A549 (cell line): Measurements from ENCODE around the gene BCL2L1. TPM values are rescaled to one million over a fixed set of nuclear protein-coding genes. Genes with fewer than 3 reads are reported as not detected.
A peak's percentile ranks its signal among the peaks of the same experiment; 100 is the strongest.

Source experiments
- CBX2 ChIP-seq: fragments of 200-600 bp; sonication (generic); IDR thresholded peaks from 2 replicates; pipeline ENCODE4 v1.6.1; 2016; ENCODE audit warnings: low read depth, mild to moderate bottlenecking, borderline replicate concordance
- CBX8 ChIP-seq: fragments of 200-600 bp; sonication (generic); IDR thresholded peaks from 2 replicates; pipeline ENCODE4 v1.6.1; 2016
- CEBPB ChIP-seq, 2 experiments: fragments of >200 bp in 1 of 2; sonication (Bioruptor Twin) in 1 of 2; formaldehyde crosslinking in 1 of 2; IDR thresholded peaks; 2 replicates each; pipeline ENCODE4 v1.6.1; 2012 to 2016
- CHD2 ChIP-seq: fragments of 150-350 bp; IDR thresholded peaks from 2 replicates; pipeline ENCODE4 v1.6.1; 2014; ENCODE audit warnings: low read length; ENCODE audit not compliant: partially characterized antibody
- CHD4 ChIP-seq: fragments of 200-600 bp; sonication (generic); IDR thresholded peaks from 2 replicates; pipeline ENCODE4 v1.6.1; 2016; ENCODE audit warnings: antibody characterized with exemption, mild to moderate bottlenecking, borderline replicate concordance
- CTCF ChIP-seq: fragments of >200 bp; sonication (Bioruptor Twin); formaldehyde crosslinking; IDR thresholded peaks from 3 replicates; pipeline ENCODE4 v1.5.1; 2016
- E2F6 ChIP-seq: IDR thresholded peaks from 2 replicates; pipeline ENCODE4 v1.6.1; 2012; ENCODE audit warnings: low read depth, borderline replicate concordance
- EHF ChIP-seq: fragments of 250-450 bp; sonication (Bioruptor Pico); IDR thresholded peaks from 2 replicates; pipeline ENCODE4 v1.5.0; 2020; ENCODE audit warnings: mild to moderate bottlenecking
- ELK1 ChIP-seq: fragments of 150-350 bp; IDR thresholded peaks from 2 replicates; pipeline ENCODE4 v1.6.1; 2014; ENCODE audit warnings: low read depth, mild to moderate bottlenecking, low read length
- EP300 ChIP-seq, 2 experiments: fragments of >200 bp; sonication (Bioruptor Twin); formaldehyde crosslinking; IDR thresholded peaks; 2 replicates in 1 of 2; 3 replicates in 1 of 2; pipeline ENCODE4 v1.6.1; 2016 to 2017
- FOSL2 ChIP-seq, 2 experiments: fragments of 450-650 bp in 1 of 2; fragments of >200 bp in 1 of 2; sonication (Bioruptor Twin) in 1 of 2; formaldehyde crosslinking; IDR thresholded peaks; 2 replicates each; pipeline versions ENCODE4 v1.5.0 to v1.6.1; 2016 to 2020; ENCODE audit warnings: mild to moderate bottlenecking in 1 of 2, moderate library complexity in 1 of 2
- FOXS1 ChIP-seq: fragments of 250-450 bp; sonication (Bioruptor Pico); IDR thresholded peaks from 2 replicates; pipeline ENCODE4 v1.5.0; 2020; ENCODE audit warnings: mild to moderate bottlenecking, moderate library complexity
- GATA3 ChIP-seq: IDR thresholded peaks from 2 replicates; pipeline ENCODE4 v1.6.1; 2012; ENCODE audit warnings: borderline replicate concordance
- HOXA7 ChIP-seq: fragments of 250-450 bp; sonication (Bioruptor Pico); IDR thresholded peaks from 2 replicates; pipeline ENCODE4 v1.5.0; 2020; ENCODE audit warnings: mild to moderate bottlenecking, moderate library complexity
- HOXB13 ChIP-seq: fragments of 250-450 bp; sonication (Bioruptor Pico); IDR thresholded peaks from 2 replicates; pipeline ENCODE4 v1.5.0; 2020; ENCODE audit warnings: low read depth, mild to moderate bottlenecking, moderate library complexity
- HOXB5 ChIP-seq: fragments of 250-450 bp; sonication (Bioruptor Pico); IDR thresholded peaks from 2 replicates; pipeline ENCODE4 v1.5.0; 2020; ENCODE audit warnings: mild to moderate bottlenecking, moderate library complexity
- JUN ChIP-seq, 2 experiments: fragments of >200 bp; sonication (Bioruptor Twin); formaldehyde crosslinking; IDR thresholded peaks; 2 replicates in 1 of 2; 3 replicates in 1 of 2; pipeline ENCODE4 v1.6.1; 2016 to 2017
- JUNB ChIP-seq: fragments of >200 bp; sonication (Bioruptor Twin); formaldehyde crosslinking; IDR thresholded peaks from 2 replicates; pipeline ENCODE4 v1.6.1; 2016
- KDM1A ChIP-seq: fragments of 200-600 bp; sonication (generic); IDR thresholded peaks from 2 replicates; pipeline ENCODE4 v1.6.1; 2016; ENCODE audit warnings: low read depth, mild to moderate bottlenecking
- KDM5A ChIP-seq: fragments of 200-600 bp; sonication (generic); IDR thresholded peaks from 2 replicates; pipeline ENCODE4 v1.6.1; 2016; ENCODE audit warnings: antibody characterized with exemption, mild to moderate bottlenecking
- MAX ChIP-seq: IDR thresholded peaks from 2 replicates; pipeline ENCODE4 v1.6.1; 2012
- MAZ ChIP-seq: fragments of 150-350 bp; IDR thresholded peaks from 2 replicates; pipeline ENCODE4 v1.6.1; 2014; ENCODE audit warnings: antibody characterized with exemption, low read depth, low read length, borderline replicate concordance
- NPAS2 ChIP-seq: fragments of 250-450 bp; sonication (Bioruptor Pico); IDR thresholded peaks from 2 replicates; pipeline ENCODE4 v1.8.0; 2022; ENCODE audit warnings: mild to moderate bottlenecking, moderate library complexity, borderline replicate concordance
- POLR2A ChIP-seq: IDR thresholded peaks from 2 replicates; pipeline ENCODE4 v1.6.1; 2012; ENCODE audit warnings: mild to moderate bottlenecking, low read length
- POLR2AphosphoS2 ChIP-seq: conservative IDR thresholded peaks from 2 replicates; pipeline ENCODE4 v1.6.1; 2012; ENCODE audit warnings: low read length, improper control_type of control experiment, inconsistent platforms
- RARB ChIP-seq: fragments of 250-450 bp; sonication (Bioruptor Pico); IDR thresholded peaks from 2 replicates; pipeline ENCODE4 v1.8.0; 2021; ENCODE audit warnings: mild to moderate bottlenecking, moderate library complexity
- RCOR1 ChIP-seq: fragments of 150-350 bp; IDR thresholded peaks from 2 replicates; pipeline ENCODE4 v1.6.1; 2014; ENCODE audit warnings: antibody characterized with exemption, low read length, low read depth
- RFX5 ChIP-seq: fragments of 450-650 bp; IDR thresholded peaks from 2 replicates; pipeline ENCODE4 v1.7.1; 2014; ENCODE audit warnings: antibody characterized with exemption, mild to moderate bottlenecking, moderate library complexity
- RNF2 ChIP-seq: fragments of 200-600 bp; sonication (generic); IDR thresholded peaks from 2 replicates; pipeline ENCODE4 v1.6.1; 2016; ENCODE audit warnings: low read depth, mild to moderate bottlenecking, antibody characterized with exemption, moderate library complexity, borderline replicate concordance
- SMC3 ChIP-seq: fragments of >200 bp; sonication (Bioruptor Twin); formaldehyde crosslinking; IDR thresholded peaks from 3 replicates; pipeline ENCODE4 v1.6.1; 2018; ENCODE audit warnings: inconsistent platforms
- SREBF2 ChIP-seq: fragments of 450-650 bp; IDR thresholded peaks from 2 replicates; pipeline ENCODE4 v1.6.1; 2014; ENCODE audit warnings: mild to moderate bottlenecking, moderate library complexity
- TP53 ChIP-seq: fragments of 250-450 bp; sonication (Bioruptor Pico); IDR thresholded peaks from 2 replicates; pipeline ENCODE4 v1.5.0; 2021; ENCODE audit warnings: mild to moderate bottlenecking, moderate library complexity
- USF2 ChIP-seq: fragments of 450-650 bp; IDR thresholded peaks from 2 replicates; pipeline ENCODE4 v1.6.1; 2014; ENCODE audit warnings: antibody characterized with exemption
- ZC3H11A ChIP-seq: fragments of 450-650 bp; IDR thresholded peaks from 2 replicates; pipeline ENCODE4 v1.6.1; 2014; ENCODE audit warnings: antibody characterized with exemption, mild to moderate bottlenecking
- ZFP36 ChIP-seq: fragments of 450-650 bp; IDR thresholded peaks from 2 replicates; pipeline ENCODE4 v1.6.1; 2014; ENCODE audit warnings: borderline replicate concordance; ENCODE audit not compliant: partially characterized antibody
- ZNF302 ChIP-seq: fragments of 250-450 bp; sonication (Bioruptor Pico); IDR thresholded peaks from 2 replicates; pipeline ENCODE4 v1.9.0; 2021; ENCODE audit warnings: inconsistent platforms, mild to moderate bottlenecking, moderate library complexity
- ZSCAN20 ChIP-seq: fragments of 250-450 bp; sonication (Bioruptor Pico); IDR thresholded peaks from 2 replicates; pipeline ENCODE4 v1.8.0; 2022; ENCODE audit warnings: mild to moderate bottlenecking, moderate library complexity
- polyA plus RNA-seq, 4 experiments: library from polyadenylated mRNA; depleted of rRNA in 3 of 4; stranded (reverse); fragments of >200 nt; fragmentation: RNase III in 1 of 4; extraction: RNeasy Plus Mini Kit Qiagen cat#74134 plus additional on column Dnase treatment in 1 of 4; gene quantifications; 2 replicates in 3 of 4; 3 replicates in 1 of 4; pipeline ENCODE4 v1.2.3, GENCODE V29; 2011 to 2017
- TF ChIP-seq, protein P1 (sequence below): fragments of 250-450 bp; sonication (Bioruptor Pico); IDR thresholded peaks from 2 replicates; pipeline ENCODE4 v1.5.0; 2020; ENCODE audit warnings: low read depth, mild to moderate bottlenecking, moderate library complexity

Gene BCL2L1
- polyA plus RNA-seq, 2 of the 4 experiments (the other 2 are of a cell fraction) = 154 to 178 TPM

- TF ChIP-seq FOXS1 (CRISPR knock-in tag) = peak; percentile 66; the same call in 1 of the 2 replicates
- no peak for TF ChIP-seq JUNB
- peak; percentile 97 for TF ChIP-seq SMC3
- 0 out of 5 replicates have a peak, but pooled peaks of 1 of the 2 experiments have one; percentile 15 for TF ChIP-seq EP300 (IDR thresholded peaks at IDR 0.05)
- no peak; the same call in 1 of the 2 replicates for TF ChIP-seq TP53
- no peak for TF ChIP-seq KDM5A
- TF ChIP-seq ZSCAN20 (CRISPR knock-in tag) = no peak
- no peak for TF ChIP-seq NPAS2 (CRISPR knock-in tag)
- TF ChIP-seq CBX8 = no peak
- no peak for TF ChIP-seq RARB
- no peak for TF ChIP-seq SREBF2
- peak; percentile 45; the same call in 1 of the 2 replicates for TF ChIP-seq MAX
- no peak for TF ChIP-seq KDM1A
- TF ChIP-seq, protein P1, sequence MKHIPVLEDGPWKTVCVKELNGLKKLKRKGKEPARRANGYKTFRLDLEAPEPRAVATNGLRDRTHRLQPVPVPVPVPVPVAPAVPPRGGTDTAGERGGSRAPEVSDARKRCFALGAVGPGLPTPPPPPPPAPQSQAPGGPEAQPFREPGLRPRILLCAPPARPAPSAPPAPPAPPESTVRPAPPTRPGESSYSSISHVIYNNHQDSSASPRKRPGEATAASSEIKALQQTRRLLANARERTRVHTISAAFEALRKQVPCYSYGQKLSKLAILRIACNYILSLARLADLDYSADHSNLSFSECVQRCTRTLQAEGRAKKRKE = 0 out of 2 replicates have a peak, but pooled peaks have one; percentile 69
- peak; percentile 50; the same call in 1 of the 2 replicates for TF ChIP-seq ELK1
- TF ChIP-seq CEBPB (IDR thresholded peaks at IDR 0.05) = no peak
- no peak; the same call in none of the 2 replicates for TF ChIP-seq RFX5
- TF ChIP-seq CBX2 = no peak
- peak; percentile 86; the same call in 1 of the 2 replicates for TF ChIP-seq HOXB13 (CRISPR knock-in tag)
- peak; percentile 20; the same call in 1 of the 2 replicates for TF ChIP-seq POLR2A
- no peak for TF ChIP-seq POLR2AphosphoS2
- no peak for TF ChIP-seq RCOR1
- TF ChIP-seq CTCF = peak; percentile 95
- TF ChIP-seq ZFP36 = no peak
- TF ChIP-seq MAZ = no peak
- no peak; the same call in 1 of the 2 replicates for TF ChIP-seq USF2
- no peak; the same call in 1 of the 2 replicates for TF ChIP-seq ZNF302
- no peak for TF ChIP-seq CHD2
- TF ChIP-seq CHD4 = no peak
- no peak for TF ChIP-seq ZC3H11A
- peak; percentile 89 for TF ChIP-seq HOXB5
- TF ChIP-seq RNF2 = no peak
- peak; percentile 79 for TF ChIP-seq EHF (CRISPR knock-in tag)
- TF ChIP-seq HOXA7 (CRISPR knock-in tag) = peak; percentile 45; the same call in 1 of the 2 replicates
- TF ChIP-seq E2F6 = 0 out of 2 replicates have a peak, but pooled peaks have one; percentile 24
- no peak for TF ChIP-seq FOSL2 (IDR thresholded peaks at IDR 0.05)
- peak; percentile 23; the same call in 1 of the 2 replicates for TF ChIP-seq FOSL2 (CRISPR knock-in tag; IDR thresholded peaks at IDR 0.05)
- peak; percentile 47 to 84; a peak in 4 of 5 replicates for TF ChIP-seq JUN (IDR thresholded peaks at IDR 0.05)
- no peak for TF ChIP-seq GATA3
Observed at GRCh38 chr20:31723319-31724078, 831 bp upstream of the BCL2L1 start (continued).
